ENCODE data around the gene UGT2B17. TPM values are rescaled to one million over a fixed set of nuclear protein-coding genes. Genes with fewer than 3 reads are reported as not detected.

UGT2B17 gene
- polyA plus RNA-seq, 3 donors from 2014 or later, result not detected

DNA sequence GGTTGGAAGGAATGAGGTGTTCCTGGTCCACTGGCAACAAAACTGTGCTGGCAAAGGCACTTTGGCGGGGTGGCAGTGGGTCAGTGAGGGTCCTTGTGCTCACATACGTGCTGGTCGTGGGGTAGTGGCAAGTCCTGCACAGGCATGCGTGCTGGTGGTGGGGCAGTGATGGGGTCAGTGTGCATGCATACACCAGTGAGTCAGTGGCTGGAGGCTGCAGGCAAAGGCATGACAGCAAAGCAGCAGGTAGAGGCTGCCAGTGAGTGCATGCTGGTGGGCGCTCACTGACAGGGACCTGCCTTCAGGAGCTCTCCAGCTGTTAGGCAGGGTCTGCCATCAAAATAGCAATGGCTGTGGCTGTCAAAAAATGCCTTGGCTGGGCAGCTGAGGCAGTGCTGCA is 86.8 kb downstream of the UGT2B17 start:
- no peaks in the 10 kb centered on the region for H3K36me3 Mint-ChIP-seq
- H3K4me1 Mint-ChIP-seq, result no peaks in the 10 kb centered on the region
- no peak for DNase-seq
- no peak overlapping the region for H3K27ac Mint-ChIP-seq
- H3K27me3 Mint-ChIP-seq (ENCODE audit: low read depth in 3 of 3), result no peaks in the 10 kb centered on the region
- peaks cover 0 to 7% (median 0%) of the 10 kb centered on the region in 6 donors for H3K9me3 Mint-ChIP-seq
- no peak overlapping the region for H3K4me3 Mint-ChIP-seq

Other genes with a start within 250 kb of the UGT2B17 start
- 10 to 100 TPM in 2 of 3 donors, 1 to 10 TPM in 1; 4.9 to 53.9 (median 24.1) TPM for gene YTHDC1, start 226.2 kb downstream of the UGT2B17 start, polyA plus RNA-seq
- under 1 TPM in 2 of 3 donors, not detected in 1; 0.27 to 0.28 TPM for gene TMPRSS11E, start 128.9 kb downstream of the UGT2B17 start, polyA plus RNA-seq
- not detected for gene UGT2B15, start 94.3 kb upstream of the UGT2B17 start, polyA plus RNA-seq
- gene UGT2B10, start 239.7 kb upstream of the UGT2B17 start, polyA plus RNA-seq, result not detected

Measured in immature natural killer cell (primary cell).